ENCODE results near the gene CDC14A.

- no peak for TF ChIP-seq CTCF (conservative IDR thresholded peaks at IDR 0.05; ENCODE audit: low read depth, low read length)
- no peak for TF ChIP-seq EZH2 (IDR thresholded peaks at IDR 0.05; ENCODE audit: low read length, unreplicated experiment)
- TF ChIP-seq EZH2phosphoT487 (IDR thresholded peaks at IDR 0.05; ENCODE audit: borderline replicate concordance, low read length): no peak
Observed at GRCh38 chr1:100526894-100527293, 174.6 kb downstream of the CDC14A start.
